Osteoblast (primary cell): Measurements from ENCODE around the gene SFRP5. TPM values are rescaled to one million over a fixed set of nuclear protein-coding genes. Genes with fewer than 3 reads are reported as not detected.

Experiments used
- DNase-seq: peaks from one replicate; pipeline ENCODE4 v3.0.0; 2011; ENCODE audit warnings: low spot score, mixed read lengths; ENCODE audit not compliant: insufficient read length; ENCODE audit errors: missing footprints
- H2AFZ ChIP-seq: 2 replicates; pipeline ENCODE4 v1.6.0; 2011; ENCODE audit warnings: mild to moderate bottlenecking, low read length
- H3K27ac ChIP-seq: 2 replicates; pipeline ENCODE4 v1.5.1; 2011; ENCODE audit warnings: mild to moderate bottlenecking, low read depth, low read length, moderate library complexity
- H3K27me3 ChIP-seq: 2 replicates; pipeline ENCODE4 v1.6.0; 2012; ENCODE audit warnings: mild to moderate bottlenecking, control low read depth, inconsistent platforms, low read length, moderate library complexity; ENCODE audit not compliant: insufficient read depth
- H3K36me3 ChIP-seq: 2 replicates; pipeline ENCODE4 v1.5.1; 2011; ENCODE audit warnings: mild to moderate bottlenecking, low read length, control low read depth, moderate library complexity; ENCODE audit not compliant: insufficient read depth
- H3K4me1 ChIP-seq: 2 replicates; pipeline ENCODE4 v1.5.1; 2011; ENCODE audit warnings: mild to moderate bottlenecking, low read length, control low read depth, moderate library complexity; ENCODE audit not compliant: insufficient read depth
- H3K4me2 ChIP-seq: 2 replicates; pipeline ENCODE4 v1.6.0; 2011; ENCODE audit warnings: mild to moderate bottlenecking, low read length; ENCODE audit not compliant: insufficient read depth
- H3K4me3 ChIP-seq: fragments of 200-600 bp; sonication (generic); 3 replicates; pipeline ENCODE4 v1.5.1; 2012; ENCODE audit warnings: mild to moderate bottlenecking, low read length, inconsistent platforms; ENCODE audit not compliant: insufficient read depth
- H3K79me2 ChIP-seq: 2 replicates; pipeline ENCODE4 v1.6.0; 2012; ENCODE audit warnings: mild to moderate bottlenecking, low read length, control low read depth, inconsistent platforms; ENCODE audit not compliant: insufficient read depth
- H3K9me3 ChIP-seq: 2 replicates; pipeline ENCODE4 v1.5.1; 2011; ENCODE audit warnings: low read depth, low read length, control low read depth
- H4K20me1 ChIP-seq: 2 replicates; pipeline ENCODE4 v1.6.0; 2012; ENCODE audit warnings: mild to moderate bottlenecking, low read length, control low read depth; ENCODE audit not compliant: insufficient read depth
- CTCF ChIP-seq: IDR thresholded peaks from 2 replicates; pipeline ENCODE4 v1.5.1; 2011; ENCODE audit warnings: mild to moderate bottlenecking, low read depth, low read length, moderate library complexity; ENCODE audit errors: extremely low read depth
- total RNA-seq: library from RNA; depleted of rRNA; stranded (reverse); fragments of >200 nt; gene quantifications from 2 replicates; pipeline ENCODE4 v1.2.3, GENCODE V29; 2012

SFRP5 gene
- total RNA-seq, 1 donor: not detected

- Histone ChIP-seq H3K4me1 (peaks cover 5% of the 10 kb centered on the region), H3K27me3 (no peaks in the 10 kb centered on the region)
Observed at GRCh38 chr10:97731346-97732051, 40.3 kb downstream of the SFRP5 start.

GRCh38 chr10:97729014-97729413, 42.8 kb downstream of the SFRP5 start:
- H4K20me1 ChIP-seq: no peaks in the 10 kb centered on the region
- no peaks in the 10 kb centered on the region for H3K79me2 ChIP-seq
- H3K4me2 ChIP-seq: no peak overlapping the region
- TF ChIP-seq CTCF: no peak
- no peak for DNase-seq
- H3K36me3 ChIP-seq: no peaks in the 10 kb centered on the region
- H3K27me3 ChIP-seq: no peaks in the 10 kb centered on the region
- no peak overlapping the region for H3K27ac ChIP-seq
- H3K4me1 ChIP-seq: peaks cover 9% of the 10 kb centered on the region
- H3K9me3 ChIP-seq: no peaks in the 10 kb centered on the region
- no peak overlapping the region for H2AFZ ChIP-seq
- no peak overlapping the region for H3K4me3 ChIP-seq

More at GRCh38 chr10:97731346-97732051, 40.3 kb downstream of the SFRP5 start:
- peak overlapping the region; percentile 8 for H3K4me2 ChIP-seq
- H3K79me2 ChIP-seq: no peaks in the 10 kb centered on the region
- no peak overlapping the region for H3K27ac ChIP-seq
- H3K36me3 ChIP-seq: no peaks in the 10 kb centered on the region
- H2AFZ ChIP-seq: peak overlapping the region; percentile 50
- H3K4me3 ChIP-seq: no peak overlapping the region
- peak; percentile 95 for TF ChIP-seq CTCF
- no peaks in the 10 kb centered on the region for H4K20me1 ChIP-seq
- DNase-seq: peak; percentile 90
- H3K9me3 ChIP-seq: no peaks in the 10 kb centered on the region

GRCh38 chr10:97726636-97727178, 45.1 kb downstream of the SFRP5 start:
- TF ChIP-seq CTCF: no peak
- DNase-seq: peak; percentile 85
- no peaks in the 10 kb centered on the region for H4K20me1 ChIP-seq
- H3K36me3 ChIP-seq: no peaks in the 10 kb centered on the region
- peak overlapping the region; percentile 86 for H3K4me2 ChIP-seq
- H3K79me2 ChIP-seq: no peaks in the 10 kb centered on the region
- no peaks in the 10 kb centered on the region for H3K27me3 ChIP-seq
- H3K9me3 ChIP-seq: no peaks in the 10 kb centered on the region
- peak overlapping the region; percentile 67 for H3K27ac ChIP-seq
- peaks cover 9% of the 10 kb centered on the region for H3K4me1 ChIP-seq
- H3K4me3 ChIP-seq: peak overlapping the region; percentile 64
- peak overlapping the region; percentile 82 for H2AFZ ChIP-seq

- H3K27me3 ChIP-seq: no peaks in the 10 kb centered on the region
- H3K4me3 ChIP-seq: no peak overlapping the region
- H2AFZ ChIP-seq: no peak overlapping the region
- no peak overlapping the region for H3K4me2 ChIP-seq
- H3K27ac ChIP-seq: peak overlapping the region; percentile 10
- DNase-seq: peak; percentile 46
- H3K9me3 ChIP-seq: no peaks in the 10 kb centered on the region
- peaks cover 9% of the 10 kb centered on the region for H3K4me1 ChIP-seq
- H3K36me3 ChIP-seq: no peaks in the 10 kb centered on the region
- TF ChIP-seq CTCF: no peak
- peaks cover 1% of the 10 kb centered on the region for H3K79me2 ChIP-seq
- no peaks in the 10 kb centered on the region for H4K20me1 ChIP-seq
Observed at GRCh38 chr10:97724341-97724941, 47.4 kb downstream of the SFRP5 start.
